ENCODE data around the gene LAMC1.

- TF ChIP-seq CHD2 (IDR thresholded peaks at IDR 0.05; ENCODE audit: low read length, partially characterized antibody), result no peak
- TF ChIP-seq USF2 (IDR thresholded peaks at IDR 0.05; ENCODE audit: borderline replicate concordance, low read depth, low read length), result no peak
- TF ChIP-seq CTCF (IDR thresholded peaks at IDR 0.05), result no peak
These were observed 44.9 kb upstream of the LAMC1 start for GRCh38 chr1:182978151-182978853.

All from SK-N-SH (cell line).